GM19324 (cell line): Measurements from ENCODE around the gene PCNT.

Experiments
- ATAC-seq: cut with Tn5 transposase; IDR thresholded peaks from one replicate; pipeline ENCODE4 v1.9.1; 2021; ENCODE audit warnings: mild to moderate bottlenecking, moderate library complexity; ENCODE audit not compliant: unreplicated experiment, low FRiP score

PCNT gene

DNA sequence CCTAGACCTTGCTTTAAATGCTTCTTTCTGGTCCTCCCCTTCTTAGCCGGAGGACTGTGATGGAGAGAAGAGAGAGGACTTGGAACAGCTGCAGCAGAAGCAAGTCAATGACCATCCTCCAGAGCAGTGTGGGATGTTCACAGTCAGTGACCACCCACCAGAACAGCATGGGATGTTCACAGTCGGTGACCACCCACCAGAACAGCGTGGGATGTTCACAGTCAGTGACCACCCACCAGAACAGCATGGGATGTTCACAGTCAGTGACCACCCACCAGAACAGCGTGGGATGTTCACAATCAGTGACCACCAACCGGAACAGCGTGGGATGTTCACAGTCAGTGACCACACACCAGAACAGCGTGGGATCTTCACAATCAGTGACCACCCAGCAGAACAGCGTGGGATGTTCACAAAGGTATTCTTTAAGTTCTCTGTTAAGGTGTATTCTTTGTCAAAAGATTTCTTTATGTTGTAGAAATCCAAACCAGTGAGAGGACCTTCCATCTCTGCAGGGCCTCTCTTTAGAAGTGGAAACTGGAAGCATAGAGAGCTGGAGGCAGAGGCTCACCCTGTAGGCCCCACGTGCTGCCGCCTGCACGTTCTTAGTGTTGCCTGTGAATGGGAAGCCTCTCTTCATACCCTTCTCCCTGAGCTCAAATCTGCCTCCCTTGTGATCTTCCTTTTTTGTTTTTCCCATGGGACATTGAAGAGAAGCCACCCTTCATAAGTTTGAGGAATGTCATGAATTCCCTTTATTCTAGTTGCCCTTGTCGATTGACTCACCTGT is 10.6 kb downstream of the PCNT start:
- ATAC-seq: no peak

DNA sequence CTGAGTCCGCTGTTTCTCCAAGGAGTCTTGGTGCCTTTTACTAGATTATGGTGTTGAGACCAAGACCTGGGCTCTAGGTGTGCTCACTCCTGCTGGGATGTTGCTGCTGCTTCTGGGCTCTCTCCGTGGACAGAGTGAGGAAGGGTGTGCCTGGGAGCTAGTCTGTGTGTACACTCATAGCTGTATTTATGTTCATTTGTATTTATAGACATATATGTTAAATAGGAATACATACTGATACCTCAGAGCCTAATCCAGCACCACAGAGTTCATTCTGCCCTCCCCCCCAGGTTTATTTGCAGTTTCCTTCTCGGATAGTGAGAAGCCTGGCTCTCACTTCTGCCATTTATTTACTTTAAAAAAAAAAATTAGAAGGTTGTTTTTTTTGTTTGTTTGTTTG is 12.6 kb downstream of the PCNT start:
- ATAC-seq: no peak

DNA sequence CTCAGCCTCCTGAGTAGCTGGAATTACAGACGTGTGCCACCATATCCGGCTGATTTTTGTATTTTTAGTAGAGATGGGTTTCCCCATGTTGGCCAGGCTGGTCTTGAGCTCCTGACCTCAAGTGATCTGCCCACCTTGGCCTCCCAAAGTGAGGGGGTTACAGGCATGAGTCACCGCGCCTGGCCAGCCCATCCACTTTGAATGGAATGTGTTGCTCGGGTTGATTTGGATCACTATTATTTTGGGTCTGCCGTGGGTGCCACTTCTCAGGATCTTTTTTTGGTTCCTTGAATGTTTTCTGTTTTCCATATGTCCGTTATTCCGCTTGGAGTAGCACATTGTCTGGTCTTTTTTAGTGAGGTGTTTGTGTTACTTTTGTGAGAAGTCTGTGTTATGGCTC is 17.0 kb downstream of the PCNT start:
- no peak for ATAC-seq

DNA sequence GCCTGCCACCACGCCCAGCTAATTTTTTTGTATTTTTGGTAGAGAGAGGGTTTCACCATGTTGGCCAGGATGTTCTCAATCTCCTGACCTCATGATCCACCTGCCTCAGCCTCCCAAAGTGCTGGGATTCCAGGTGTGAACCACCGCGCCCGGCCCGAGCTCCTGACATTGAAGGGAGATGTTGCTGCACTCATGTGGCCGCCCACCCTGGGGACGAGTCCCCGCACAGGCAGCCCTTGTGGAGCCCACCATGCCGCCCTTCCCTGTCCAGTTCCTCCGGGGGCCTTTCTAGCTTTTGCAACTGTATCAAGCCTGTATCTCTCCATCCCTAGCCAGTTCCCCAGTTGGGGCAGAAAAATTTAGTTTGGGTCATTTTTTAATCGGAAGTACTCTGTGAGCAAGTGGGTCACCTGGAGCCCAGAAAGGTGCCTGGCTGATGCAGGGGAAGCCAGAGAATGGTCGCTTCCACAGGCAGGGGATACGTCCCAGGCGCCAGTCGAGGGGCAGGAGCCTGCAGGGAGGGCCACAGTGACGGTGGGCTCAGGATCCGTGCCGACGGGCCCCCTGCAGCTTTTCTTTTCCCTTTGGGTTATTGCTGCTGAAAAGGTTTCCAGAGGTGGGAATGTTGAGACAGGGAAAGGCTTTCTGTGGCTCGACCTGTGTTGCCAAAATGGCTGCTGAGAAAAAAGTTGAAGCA is 20.4 kb downstream of the PCNT start:
- ATAC-seq: no peak

DNA sequence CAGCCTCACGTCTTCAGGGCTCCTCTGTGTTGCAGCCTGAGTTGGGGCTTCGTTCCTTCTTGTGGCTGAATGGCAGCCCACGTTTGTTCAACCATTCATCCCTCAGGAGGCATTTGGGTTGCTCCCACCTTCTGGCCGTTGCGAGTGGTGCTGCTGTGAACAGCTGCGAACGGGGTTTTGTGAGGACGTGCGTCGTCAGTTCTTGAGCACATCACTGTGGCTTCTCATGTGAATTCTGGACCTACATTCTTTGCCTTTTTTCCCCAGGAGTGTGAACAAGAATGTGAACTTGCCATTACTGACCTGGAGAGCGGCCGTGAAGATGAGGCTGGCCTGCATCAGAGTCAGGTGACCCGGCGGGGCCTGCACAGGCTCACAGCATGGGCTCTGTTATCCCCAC is 21.9 kb downstream of the PCNT start:
- no peak for ATAC-seq

DNA sequence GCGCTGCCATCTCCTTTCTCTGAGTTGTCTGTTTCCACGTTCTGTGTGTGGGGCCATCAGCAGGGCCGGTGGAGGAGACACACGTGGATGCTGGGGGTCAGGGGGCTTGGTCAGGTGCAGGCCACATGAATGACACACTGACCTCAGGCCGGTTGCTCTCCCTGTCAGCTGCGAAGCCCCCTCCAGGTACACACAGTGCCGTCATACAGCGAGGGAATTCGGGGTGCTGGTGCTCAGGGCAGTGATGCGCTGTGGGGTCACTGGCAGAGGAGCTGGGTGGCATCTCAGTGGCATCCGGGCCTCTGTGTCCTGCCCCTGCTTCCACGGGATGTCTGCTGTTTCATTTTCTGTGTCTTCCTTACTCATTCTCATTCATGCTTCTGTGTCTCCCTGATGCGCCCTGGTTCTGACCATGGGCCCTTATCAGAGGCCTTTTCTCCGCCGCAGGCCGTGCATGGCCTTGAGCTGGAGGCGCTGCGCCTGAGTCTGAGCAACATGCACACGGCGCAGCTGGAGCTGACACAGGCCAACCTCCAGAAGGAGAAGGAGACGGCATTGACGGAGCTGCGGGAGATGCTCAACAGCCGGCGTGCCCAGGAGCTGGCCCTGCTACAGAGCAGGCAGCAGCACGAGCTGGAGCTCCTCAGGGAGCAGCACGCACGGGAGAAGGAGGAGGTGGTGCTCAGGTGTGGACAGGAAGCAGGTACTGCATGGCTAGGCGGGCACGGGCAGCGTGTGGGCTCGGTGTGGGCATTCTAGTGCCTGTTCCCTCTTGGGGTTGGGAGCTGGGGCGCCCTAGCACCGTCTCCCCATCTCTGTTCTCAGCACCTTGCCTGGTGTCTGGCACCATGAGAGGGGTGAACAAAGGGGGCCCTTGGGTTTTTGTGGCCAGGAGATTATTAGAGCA is 22.6 kb downstream of the PCNT start:
- no peak for ATAC-seq

DNA sequence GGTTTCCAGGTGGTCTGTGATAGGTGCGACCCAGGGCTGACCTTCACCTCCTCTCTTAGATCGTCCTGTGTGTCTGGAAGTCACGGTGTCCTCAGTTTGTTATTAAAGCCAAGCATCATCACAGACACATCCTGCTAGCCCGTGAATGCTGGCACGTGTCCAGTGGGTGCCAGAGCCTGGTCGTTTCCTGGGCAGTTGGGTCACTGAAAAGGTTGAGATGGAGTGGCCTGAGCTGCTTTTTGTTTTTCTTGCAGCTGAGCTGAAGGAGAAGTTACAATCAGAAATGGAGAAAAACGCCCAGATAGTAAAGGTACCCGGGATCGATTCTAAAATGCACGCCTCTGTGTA is 23.2 kb downstream of the PCNT start:
- no peak for ATAC-seq

DNA sequence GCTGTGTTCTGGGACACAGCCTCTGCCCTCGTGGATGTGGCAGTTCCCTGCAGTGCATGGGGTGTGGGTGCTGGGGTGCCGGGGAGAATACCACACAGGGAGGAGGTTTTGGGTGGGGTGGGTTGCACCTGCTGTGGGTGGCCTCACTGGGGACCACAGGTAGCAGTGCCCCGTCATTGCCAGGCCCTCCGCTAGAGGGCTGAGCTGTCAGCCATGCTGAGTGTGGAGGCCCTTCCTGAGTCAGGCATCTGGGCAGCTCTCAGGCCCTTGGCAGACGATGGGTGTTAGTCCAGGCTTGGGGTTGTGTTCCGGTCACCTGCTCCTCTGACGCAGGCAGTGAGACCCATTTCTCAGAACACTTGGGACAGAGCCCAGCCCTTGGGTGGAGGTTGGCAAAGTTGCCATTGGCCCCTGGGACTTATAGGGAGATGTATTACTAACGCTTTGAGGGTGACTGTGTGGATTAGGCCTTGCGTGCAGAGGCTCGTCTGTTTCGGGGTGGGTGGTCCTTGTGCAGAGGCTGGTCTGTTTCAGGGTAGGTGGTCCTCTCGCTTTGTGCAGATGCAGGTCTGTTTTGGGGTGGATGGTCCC is 23.9 kb downstream of the PCNT start:
- ATAC-seq: no peak

DNA sequence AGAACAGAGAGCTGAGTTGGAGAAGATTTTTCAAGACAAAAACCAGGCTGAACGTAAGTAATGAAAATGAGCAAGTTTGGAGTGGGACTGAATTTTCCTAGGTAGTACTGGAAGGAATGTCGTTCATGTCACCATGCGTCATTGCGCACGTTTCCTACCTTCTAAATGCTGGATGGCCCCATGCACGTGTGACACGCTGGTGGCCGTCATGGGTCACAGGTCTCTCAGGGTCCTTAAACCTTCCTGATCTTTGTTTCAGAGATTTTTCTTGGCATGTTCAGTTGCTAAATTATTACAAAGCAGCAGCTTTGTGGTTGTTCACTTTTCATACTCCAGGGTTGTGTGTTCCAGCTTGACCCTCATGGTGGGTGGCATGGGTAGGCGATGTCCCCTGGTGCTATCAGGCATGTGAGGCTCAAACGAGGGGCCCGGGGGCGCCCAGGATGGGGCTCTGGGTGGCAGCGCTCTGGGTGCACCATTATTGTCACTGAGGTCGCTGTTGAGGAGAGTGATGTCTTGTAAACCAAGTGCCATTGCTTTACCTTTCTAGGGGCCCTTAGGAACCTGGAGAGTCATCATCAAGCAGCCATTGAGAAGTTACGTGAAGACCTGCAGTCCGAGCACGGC is 25.3 kb downstream of the PCNT start:
- ATAC-seq: no peak

DNA sequence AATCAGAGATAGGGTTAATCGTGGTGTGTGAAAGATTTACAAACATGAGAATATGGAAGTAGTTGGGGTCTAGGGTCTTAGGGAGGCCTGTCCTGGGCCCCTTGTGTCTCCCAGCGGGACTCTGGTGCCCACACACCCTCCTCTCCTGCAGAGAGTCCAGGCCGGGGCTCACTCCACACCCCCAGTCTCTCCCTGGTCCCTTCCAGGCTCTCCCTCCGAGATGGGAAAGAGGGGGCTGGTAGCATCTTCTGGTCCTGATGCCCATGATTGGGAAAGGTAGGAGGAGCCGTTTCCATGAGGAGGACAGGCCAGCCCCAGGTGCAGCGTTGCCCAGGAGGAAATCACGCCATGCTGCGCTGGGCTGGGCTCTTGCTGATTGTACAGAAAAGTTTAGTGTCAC is 26.6 kb downstream of the PCNT start:
- no peak for ATAC-seq

DNA sequence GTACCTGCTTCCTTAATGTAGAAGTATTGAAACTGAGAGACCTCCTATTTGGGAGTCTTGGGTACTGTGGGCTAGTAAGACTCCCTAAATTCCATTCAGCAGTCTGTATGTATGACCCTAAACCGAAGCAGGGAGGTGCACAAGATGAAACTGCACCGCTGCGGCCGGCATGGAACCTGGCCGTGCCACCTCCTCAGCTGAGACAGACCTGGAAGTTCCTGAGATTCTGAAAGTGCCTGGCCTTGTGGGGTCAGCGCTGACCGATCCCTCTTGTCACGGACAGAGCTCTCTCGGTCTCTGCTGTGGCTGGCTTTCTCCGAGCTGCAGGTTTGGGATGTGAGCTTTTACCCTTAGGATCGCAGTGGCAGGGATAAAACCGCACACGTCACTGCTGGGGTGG is 27.0 kb downstream of the PCNT start:
- ATAC-seq: no peak

DNA sequence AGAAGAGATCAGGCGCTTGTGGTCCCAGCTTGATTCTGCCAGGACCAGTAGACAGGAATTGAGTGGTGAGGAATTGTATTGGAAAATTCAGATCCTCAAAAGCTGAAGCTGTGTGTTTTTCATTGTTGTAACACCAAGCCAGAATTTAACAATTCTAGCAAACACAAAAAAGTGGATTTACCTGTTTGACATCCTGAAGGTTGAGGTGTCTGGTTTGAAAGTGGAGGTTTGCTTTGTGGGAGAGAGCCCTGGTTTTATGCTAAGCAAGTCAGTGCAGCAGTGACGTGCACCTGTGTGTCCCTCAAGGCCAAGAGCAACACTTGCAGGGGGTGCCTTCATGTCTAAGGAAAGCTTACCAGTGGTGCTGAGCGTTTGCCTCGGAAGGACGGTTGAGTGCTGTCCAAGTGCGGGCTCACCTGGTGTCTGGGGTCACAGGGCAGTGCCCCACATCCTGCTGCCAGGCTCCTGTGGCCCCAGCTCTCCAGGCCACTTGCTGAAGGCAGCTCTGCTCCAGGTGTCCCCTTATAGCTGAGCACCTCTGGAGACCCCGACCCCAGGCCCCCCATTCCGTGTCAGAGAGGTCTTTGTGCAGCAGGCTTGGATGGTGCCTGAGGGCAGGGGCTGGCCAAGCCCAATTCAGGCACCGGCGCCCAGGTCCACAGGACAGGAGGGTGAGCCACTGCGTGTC is 27.7 kb downstream of the PCNT start:
- no peak for ATAC-seq

DNA sequence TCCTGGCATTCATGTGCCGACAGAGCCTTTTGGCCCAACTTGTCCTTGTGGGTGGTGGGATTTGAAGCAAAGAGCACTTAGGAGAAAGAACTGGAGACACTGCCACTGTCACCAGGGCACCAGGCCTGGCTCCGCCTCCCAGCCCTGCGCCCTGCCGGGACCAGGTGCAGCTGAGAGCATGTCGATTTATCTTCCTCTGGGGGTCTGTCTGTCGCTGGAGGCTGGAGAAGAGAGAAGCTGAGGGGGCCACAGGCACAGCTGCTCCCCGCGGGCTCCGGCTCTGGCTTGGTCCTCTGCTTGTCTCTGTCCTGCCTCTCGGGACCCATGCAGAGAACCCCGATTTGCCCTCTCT is 28.2 kb downstream of the PCNT start:
- ATAC-seq: no peak

DNA sequence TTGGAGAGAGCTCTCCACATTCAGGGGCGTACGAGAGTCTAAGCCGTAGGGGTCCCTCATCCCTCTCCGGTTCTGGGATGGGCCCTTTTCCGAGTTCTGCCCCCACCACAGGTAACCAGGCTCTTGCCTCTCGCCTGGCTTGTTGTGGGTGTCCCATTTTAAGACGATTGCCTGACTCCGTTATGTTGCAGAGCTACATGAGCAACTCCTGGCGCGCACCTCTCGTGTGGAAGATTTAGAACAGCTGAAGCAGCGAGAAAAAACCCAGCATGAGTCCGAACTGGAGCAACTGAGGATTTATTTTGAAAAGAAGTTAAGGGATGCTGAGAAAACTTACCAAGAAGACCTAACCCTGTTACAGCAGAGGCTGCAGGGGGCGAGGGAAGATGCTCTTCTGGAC is 29.0 kb downstream of the PCNT start:
- no peak for ATAC-seq

DNA sequence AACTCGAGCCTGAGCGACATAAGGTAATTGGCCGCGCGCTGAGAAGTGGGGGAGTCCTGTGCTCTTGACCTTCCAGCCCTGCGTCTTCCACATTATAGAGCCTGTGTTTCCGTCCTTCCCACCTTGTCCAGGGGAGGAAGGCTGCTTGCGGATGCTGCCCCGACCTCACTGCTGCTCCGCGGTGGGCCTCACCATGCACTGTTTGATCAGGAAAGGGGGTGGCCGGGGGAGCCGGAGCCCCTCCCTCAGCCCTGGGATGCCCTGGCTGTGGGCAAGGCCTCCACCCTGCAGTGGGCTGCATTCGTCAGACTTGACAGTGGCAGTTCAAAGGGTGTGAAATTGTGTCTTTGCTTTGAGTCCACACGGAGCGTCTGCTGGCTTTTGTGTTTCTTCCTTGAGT is 30.1 kb downstream of the PCNT start:
- ATAC-seq: no peak

DNA sequence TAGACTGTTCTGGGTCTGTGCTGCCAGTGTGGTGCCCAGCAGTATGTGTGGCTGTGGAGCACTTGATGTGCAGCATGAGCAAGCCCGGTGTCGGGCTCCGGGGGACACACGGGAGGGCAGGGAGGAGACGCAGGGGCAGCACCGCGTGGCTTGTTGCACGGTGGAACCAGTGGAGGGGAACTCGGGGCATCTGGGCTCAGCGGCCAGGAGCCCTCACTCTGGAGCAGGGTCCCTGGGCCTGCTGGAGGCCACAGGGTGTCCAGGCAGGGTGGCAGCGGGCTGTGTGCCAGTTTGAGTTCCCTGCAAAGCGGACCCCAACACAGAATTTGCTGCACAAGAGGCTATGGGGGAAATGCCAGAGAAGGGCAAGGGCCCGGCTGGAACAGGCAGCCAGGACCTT is 30.6 kb downstream of the PCNT start:
- no peak for ATAC-seq

DNA sequence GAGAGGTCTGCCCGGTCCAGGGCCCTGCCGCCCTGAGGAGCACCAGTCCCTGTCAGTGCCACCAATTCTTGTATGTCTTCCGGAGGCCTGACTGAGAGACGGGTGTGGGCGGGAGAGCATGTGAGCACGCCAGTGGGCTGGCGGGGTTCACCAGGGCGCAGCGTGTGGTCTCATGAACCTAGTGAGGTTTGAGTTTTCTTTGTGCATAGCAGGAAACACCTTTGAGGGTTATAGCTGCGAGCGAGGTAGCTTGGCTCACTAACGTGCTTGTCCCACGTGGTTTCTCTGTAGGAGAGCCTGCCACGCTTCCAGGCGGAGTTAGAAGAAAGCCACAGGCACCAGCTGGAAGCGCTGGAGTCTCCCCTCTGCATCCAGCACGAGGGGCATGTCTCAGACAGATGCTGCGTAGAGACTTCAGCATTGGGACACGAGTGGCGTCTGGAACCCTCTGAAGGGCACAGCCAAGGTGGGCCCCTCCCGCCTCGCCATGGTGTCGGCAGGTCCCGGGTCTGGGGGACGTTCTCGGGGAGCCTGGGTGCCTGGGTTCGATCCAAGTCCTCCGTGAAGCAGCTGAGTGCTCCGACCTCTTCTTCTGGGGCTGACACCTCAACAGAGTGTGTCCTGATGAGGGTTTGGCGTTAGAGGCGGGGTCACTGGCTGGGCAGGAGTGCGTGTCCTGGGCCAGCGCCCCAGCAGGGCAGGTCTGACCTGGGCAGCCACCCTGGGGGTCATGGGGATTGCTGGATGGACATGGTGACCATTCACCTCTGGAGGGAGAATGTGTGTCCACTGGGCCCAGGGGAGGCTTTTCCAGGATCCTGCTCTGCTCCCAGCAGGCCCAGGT is 31.4 kb downstream of the PCNT start:
- ATAC-seq: no peak

DNA sequence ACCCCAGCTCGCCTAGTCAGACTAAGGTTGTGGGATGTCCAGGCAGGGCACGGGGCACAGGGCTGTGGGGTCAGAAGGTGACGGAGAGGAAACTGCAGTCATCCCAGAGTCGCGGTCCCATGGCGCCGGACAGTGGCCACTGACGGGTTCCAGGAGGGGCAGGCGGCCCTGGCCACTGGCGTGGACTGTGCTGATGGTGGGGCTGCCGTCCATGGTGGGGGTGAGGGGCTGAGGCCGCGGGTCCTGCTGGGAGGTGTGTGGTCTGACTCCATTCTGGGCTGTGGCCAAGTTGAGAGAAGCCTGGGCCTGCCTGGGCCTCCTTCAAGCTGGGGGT is 32.0 kb downstream of the PCNT start:
- no peak for ATAC-seq
